BE2C (cell line): ENCODE data around the gene ATG7.

Source experiments
- DNase-seq: peaks from one replicate; pipeline ENCODE4 v3.0.0-alpha.2; 2020
- H3K27me3 ChIP-seq: fragments of 250-450 bp; sonication (Bioruptor Pico); 2 replicates; pipeline ENCODE4 v1.5.1; 2020; ENCODE audit warnings: mild to moderate bottlenecking
- H3K36me3 ChIP-seq: fragments of 250-450 bp; sonication (Bioruptor Pico); 2 replicates; pipeline ENCODE4 v1.5.1; 2020; ENCODE audit warnings: mild to moderate bottlenecking
- H3K4me1 ChIP-seq: fragments of 250-450 bp; sonication (Bioruptor Pico); 2 replicates; pipeline ENCODE4 v1.5.1; 2020
- H3K4me3 ChIP-seq: 2 replicates; pipeline ENCODE4 v1.5.1; 2011; ENCODE audit warnings: low read depth, low read length
- H3K9me3 ChIP-seq: fragments of 250-450 bp; sonication (Bioruptor Pico); 2 replicates; pipeline ENCODE4 v1.5.1; 2020
- CTCF ChIP-seq: IDR thresholded peaks from 2 replicates; pipeline ENCODE4 v1.5.1; 2012; ENCODE audit warnings: mild to moderate bottlenecking, low read depth, low read length

ATG7 gene

DNA sequence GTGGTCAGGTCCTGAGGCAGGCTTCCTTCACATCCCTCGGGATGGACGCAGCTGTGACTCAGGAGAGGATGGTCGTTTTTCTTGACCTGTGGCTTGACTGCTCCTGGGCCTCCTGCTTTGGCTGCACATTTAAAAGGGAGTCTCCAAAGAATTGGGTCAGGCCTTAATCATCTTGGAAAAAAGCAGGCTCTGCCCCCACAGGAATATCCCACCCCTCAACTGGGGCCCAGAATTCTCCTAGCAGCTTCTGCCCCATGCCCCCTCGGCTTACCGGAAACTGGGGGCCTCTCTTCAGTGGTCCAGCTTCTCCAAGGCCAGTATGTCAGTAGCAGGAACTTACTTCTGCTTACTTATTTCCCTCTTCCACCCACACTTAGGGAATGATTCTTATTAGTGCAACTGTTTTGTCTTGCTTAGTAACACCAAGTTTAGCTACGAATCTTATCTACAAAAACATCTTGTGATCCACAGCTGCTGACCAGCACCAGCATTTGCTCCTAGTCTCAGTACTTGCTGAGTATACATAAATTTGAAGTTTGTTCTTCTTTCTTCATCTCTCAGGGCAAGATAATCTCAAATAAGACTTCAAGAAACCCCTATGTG is 35.7 kb downstream of the ATG7 start:
- H3K4me3 ChIP-seq = no peak overlapping the region
- H3K27me3 ChIP-seq = no peaks in the 10 kb centered on the region
- no peaks in the 10 kb centered on the region for H3K4me1 ChIP-seq
- DNase-seq = no peak
- H3K36me3 ChIP-seq = no peaks in the 10 kb centered on the region
- TF ChIP-seq CTCF = no peak
- no peaks in the 10 kb centered on the region for H3K9me3 ChIP-seq

DNA sequence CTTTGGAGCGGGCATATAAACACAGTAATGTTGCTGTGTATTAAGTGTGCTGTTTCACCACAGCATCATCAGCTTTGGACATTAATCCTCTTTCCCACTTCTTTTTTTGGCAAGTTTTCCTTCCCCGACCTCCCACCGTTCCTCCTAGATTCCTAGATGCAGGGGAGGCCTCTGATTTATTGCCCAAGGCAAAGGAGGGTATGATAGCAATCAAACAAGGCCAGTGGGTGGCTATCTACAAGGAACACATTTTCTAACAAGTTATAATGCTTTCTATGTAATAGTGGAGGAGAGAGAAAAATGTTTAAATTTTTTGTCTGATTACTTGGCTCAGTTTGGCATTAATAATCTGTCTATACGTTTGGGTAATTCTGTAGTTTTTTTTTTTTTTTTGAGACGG is 38.1 kb downstream of the ATG7 start:
- Histone ChIP-seq H3K27me3 (no peaks in the 10 kb centered on the region), H3K4me3 (no peak overlapping the region), H3K36me3 (no peaks in the 10 kb centered on the region), H3K4me1 (no peaks in the 10 kb centered on the region), H3K9me3 (no peaks in the 10 kb centered on the region)
- no peak for TF ChIP-seq CTCF
- no peak for DNase-seq

DNA sequence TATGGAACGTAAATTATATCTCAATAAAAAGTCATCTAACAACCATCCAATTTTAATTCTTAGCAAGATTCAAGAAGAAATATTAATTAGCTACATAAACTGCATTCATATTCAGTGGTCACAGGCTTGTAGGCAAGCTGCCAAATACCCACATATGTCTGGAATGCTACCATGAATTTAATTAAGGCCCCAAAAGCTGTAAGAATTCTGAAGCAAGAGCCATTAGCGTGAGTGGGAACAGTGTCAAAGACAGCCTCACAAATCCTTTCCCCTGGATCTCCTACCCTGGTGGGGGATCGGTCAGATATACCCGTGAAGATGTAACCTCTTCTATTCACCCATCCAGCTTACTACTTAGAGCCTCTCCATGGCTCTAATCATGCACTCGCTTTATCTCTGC is 40.0 kb downstream of the ATG7 start:
- H3K4me3 ChIP-seq = no peak overlapping the region
- H3K27me3 ChIP-seq = no peaks in the 10 kb centered on the region
- H3K36me3 ChIP-seq = no peaks in the 10 kb centered on the region
- no peak for DNase-seq
- TF ChIP-seq CTCF = no peak
- no peaks in the 10 kb centered on the region for H3K4me1 ChIP-seq
- no peaks in the 10 kb centered on the region for H3K9me3 ChIP-seq

DNA sequence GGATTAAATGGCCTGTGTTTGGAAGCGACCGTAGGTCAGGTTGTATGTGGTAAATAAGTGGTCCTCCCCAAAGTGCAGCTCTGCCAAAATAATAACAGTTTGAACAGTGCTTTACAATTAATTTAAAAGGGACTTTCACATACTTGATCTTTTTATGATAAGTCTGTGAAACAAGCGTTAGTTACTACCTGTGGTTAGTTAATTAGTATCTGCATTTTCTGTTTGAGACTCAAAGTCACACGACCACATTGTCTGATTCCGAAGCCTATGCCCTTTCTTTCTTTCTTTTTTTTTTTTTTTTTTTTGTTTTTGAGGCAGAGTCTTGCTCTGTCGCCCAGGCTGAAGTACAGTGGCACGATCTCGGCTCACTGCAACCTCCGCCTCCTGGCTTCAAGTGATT is 45.1 kb downstream of the ATG7 start:
- no peak overlapping the region for H3K4me3 ChIP-seq
- no peak for DNase-seq
- no peaks in the 10 kb centered on the region for H3K36me3 ChIP-seq
- no peaks in the 10 kb centered on the region for H3K27me3 ChIP-seq
- TF ChIP-seq CTCF = no peak
- no peaks in the 10 kb centered on the region for H3K4me1 ChIP-seq
- no peaks in the 10 kb centered on the region for H3K9me3 ChIP-seq

- no peaks in the 10 kb centered on the region for H3K4me1 ChIP-seq
- no peak for DNase-seq
- no peaks in the 10 kb centered on the region for H3K9me3 ChIP-seq
- H3K27me3 ChIP-seq = no peaks in the 10 kb centered on the region
- H3K36me3 ChIP-seq = no peaks in the 10 kb centered on the region
- H3K4me3 ChIP-seq = no peak overlapping the region
- no peak for TF ChIP-seq CTCF
Observed at GRCh38 chr3:11322931-11323330, 50.7 kb downstream of the ATG7 start.

DNA sequence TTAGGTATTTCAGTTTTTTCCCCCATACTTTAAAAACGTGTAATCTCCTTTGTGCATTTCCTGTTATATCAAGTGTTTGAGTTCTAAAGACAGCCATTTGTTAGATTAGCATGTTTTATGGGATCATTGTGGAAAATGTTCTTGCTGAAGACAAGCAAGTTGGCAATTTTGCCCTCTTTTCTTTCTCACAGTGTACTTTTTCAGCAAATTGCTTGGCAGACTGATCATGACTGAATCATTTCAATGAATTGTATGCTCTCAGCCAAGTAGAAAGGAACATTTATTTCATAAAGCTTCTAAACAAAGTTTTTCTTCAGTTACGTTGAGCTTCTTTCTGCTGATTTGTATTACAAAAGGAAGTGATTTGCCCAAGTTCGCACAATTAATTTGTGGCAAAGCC is 51.6 kb downstream of the ATG7 start:
- no peaks in the 10 kb centered on the region for H3K4me1 ChIP-seq
- no peaks in the 10 kb centered on the region for H3K27me3 ChIP-seq
- no peaks in the 10 kb centered on the region for H3K36me3 ChIP-seq
- no peaks in the 10 kb centered on the region for H3K9me3 ChIP-seq
- no peak for DNase-seq
- H3K4me3 ChIP-seq = no peak overlapping the region
- no peak for TF ChIP-seq CTCF
